ENCODE results near the gene MUC22. TPM values are rescaled to one million over a fixed set of nuclear protein-coding genes. Genes with fewer than 3 reads are reported as not detected.

Gene MUC22
- polyA plus RNA-seq, 2 of the 4 experiments (the other 2 are of a cell fraction) = not detected

GRCh38 chr6:30981942-30982772 is 28.1 kb upstream of the MUC22 start:
- DNase-seq (ENCODE audit: low read depth in 1 of 2, low spot score in 1 of 2) (peak in 1 of 2 experiments; percentile 14), ATAC-seq (peak in 1 of 2 experiments; percentile 79; a peak in 3 of 6 replicates), FAIRE-seq (no peak)
- Histone ChIP-seq H3K4me3 (no peak overlapping the region), H3K9me3 (no peaks in the 10 kb centered on the region), H3K4me2 (no peak overlapping the region), H3K4me1 (no peaks in the 10 kb centered on the region), H3K27ac (no peak overlapping the region)
- whole genome bisulfite sequencing (ENCODE audit: missing lambda C conversion rate) = 66% methylated on average over 13 of the region's 13 CpGs
- ChIA-PET POLR2A (interaction anchor here (0.6 kb wide), 1 partner anchor 148 kb away, joined by 3 read pairs; no protein-coding TSS in a partner anchor), CTCF (interaction anchor here (0.6 to 1.5 kb wide), 2 partner anchors 8 to 13 kb away, joined by 3 read pairs; no protein-coding TSS in a partner anchor)
- TF ChIP-seq POLR2A (IDR thresholded peaks at IDR 0.05; ENCODE audit: low read length) = no peak
- no peak for TF ChIP-seq ATOH8 (CRISPR knock-in tag; IDR thresholded peaks at IDR 0.05; ENCODE audit: low read depth)
- TF ChIP-seq TP53 (CRISPR knock-in tag; IDR thresholded peaks at IDR 0.05) = no peak
- no peak for TF ChIP-seq CBX8 (IDR thresholded peaks at IDR 0.05)
- TF ChIP-seq CEBPB (IDR thresholded peaks at IDR 0.05) = no peak
- no peak for TF ChIP-seq RNF2 (IDR thresholded peaks at IDR 0.05; ENCODE audit: borderline replicate concordance, low read depth)
- TF ChIP-seq ZSCAN20 (CRISPR knock-in tag; IDR thresholded peaks at IDR 0.05) = no peak
- TF ChIP-seq KDM5A (IDR thresholded peaks at IDR 0.05) = no peak
- TF ChIP-seq NFE2L2 (conservative IDR thresholded peaks at IDR 0.05; ENCODE audit: low read length) = no peak
- TF ChIP-seq HOXB5 (CRISPR knock-in tag; IDR thresholded peaks at IDR 0.05) = no peak
- no peak for TF ChIP-seq HOXB13 (CRISPR knock-in tag; IDR thresholded peaks at IDR 0.05; ENCODE audit: low read depth)
- no peak for TF ChIP-seq CHD2 (IDR thresholded peaks at IDR 0.05; ENCODE audit: low read length, partially characterized antibody)
- TF ChIP-seq CTCF (IDR thresholded peaks at IDR 0.05) = no peak
- TF ChIP-seq RARB (CRISPR knock-in tag; IDR thresholded peaks at IDR 0.05) = no peak
- no peak for TF ChIP-seq MYC (IDR thresholded peaks at IDR 0.05; ENCODE audit: borderline replicate concordance, low read length)
- TF ChIP-seq JUNB (IDR thresholded peaks at IDR 0.05) = no peak

- DNase-seq (ENCODE audit: low read depth in 1 of 2, low spot score in 1 of 2) (no peak), FAIRE-seq (no peak), ATAC-seq (no peak)
- no peak within 1 kb of the TSS for H3K27ac ChIP-seq
- H3K9me3 ChIP-seq = no peaks in the 10 kb centered on the region
- H3K4me2 ChIP-seq = no peak within 1 kb of the TSS
- no peaks in the 10 kb centered on the region for H3K4me1 ChIP-seq
- POLR2A ChIA-PET = no interaction called here
- TF ChIP-seq JUN (IDR thresholded peaks at IDR 0.05) (no peak), EHMT2 (IDR thresholded peaks at IDR 0.05; ENCODE audit: low read depth) (no peak), FOSB (CRISPR knock-in tag; IDR thresholded peaks at IDR 0.05) (no peak), REST (IDR thresholded peaks at IDR 0.05) (no peak), PHF8 (IDR thresholded peaks at IDR 0.05; ENCODE audit: borderline replicate concordance, low read depth) (no peak), FOXS1 (CRISPR knock-in tag; IDR thresholded peaks at IDR 0.05) (no peak), CHD4 (IDR thresholded peaks at IDR 0.05; ENCODE audit: borderline replicate concordance) (no peak), HMGXB4 (CRISPR knock-in tag; IDR thresholded peaks at IDR 0.05; ENCODE audit: borderline replicate concordance) (no peak), USF2 (IDR thresholded peaks at IDR 0.05) (no peak), MYC (IDR thresholded peaks at IDR 0.05; ENCODE audit: borderline replicate concordance, low read length) (no peak), HDAC2 (IDR thresholded peaks at IDR 0.05) (no peak), SREBF2 (IDR thresholded peaks at IDR 0.05) (no peak)
- H3K4me3 ChIP-seq = no peak within 1 kb of the TSS
- CTCF ChIA-PET = interaction anchor here (1.5 kb wide), 1 partner anchor 12 kb away, joined by 3 read pairs; no protein-coding TSS in a partner anchor
- WGBS (ENCODE audit: missing lambda C conversion rate) = 66% methylated on average over 6 of the region's 6 CpGs
These were observed 26.8 kb upstream of the MUC22 start, which contains the start of gene MUC21 for GRCh38 chr6:30983439-30983838. MUC21 (plus strand) TSS chr6:30983718; CDS start chr6:30983959, 241 bp downstream.

Measured in A549 (cell line).